Medulla oblongata (tissue), 1 donor: Measurements from ENCODE around the gene KCTD5.

ENCODE experiments used
- DNase-seq: peaks from one replicate; pipeline ENCODE4 v3.0.0-alpha.2; 2015; ENCODE audit errors: extremely low spot score

Gene KCTD5

DNA sequence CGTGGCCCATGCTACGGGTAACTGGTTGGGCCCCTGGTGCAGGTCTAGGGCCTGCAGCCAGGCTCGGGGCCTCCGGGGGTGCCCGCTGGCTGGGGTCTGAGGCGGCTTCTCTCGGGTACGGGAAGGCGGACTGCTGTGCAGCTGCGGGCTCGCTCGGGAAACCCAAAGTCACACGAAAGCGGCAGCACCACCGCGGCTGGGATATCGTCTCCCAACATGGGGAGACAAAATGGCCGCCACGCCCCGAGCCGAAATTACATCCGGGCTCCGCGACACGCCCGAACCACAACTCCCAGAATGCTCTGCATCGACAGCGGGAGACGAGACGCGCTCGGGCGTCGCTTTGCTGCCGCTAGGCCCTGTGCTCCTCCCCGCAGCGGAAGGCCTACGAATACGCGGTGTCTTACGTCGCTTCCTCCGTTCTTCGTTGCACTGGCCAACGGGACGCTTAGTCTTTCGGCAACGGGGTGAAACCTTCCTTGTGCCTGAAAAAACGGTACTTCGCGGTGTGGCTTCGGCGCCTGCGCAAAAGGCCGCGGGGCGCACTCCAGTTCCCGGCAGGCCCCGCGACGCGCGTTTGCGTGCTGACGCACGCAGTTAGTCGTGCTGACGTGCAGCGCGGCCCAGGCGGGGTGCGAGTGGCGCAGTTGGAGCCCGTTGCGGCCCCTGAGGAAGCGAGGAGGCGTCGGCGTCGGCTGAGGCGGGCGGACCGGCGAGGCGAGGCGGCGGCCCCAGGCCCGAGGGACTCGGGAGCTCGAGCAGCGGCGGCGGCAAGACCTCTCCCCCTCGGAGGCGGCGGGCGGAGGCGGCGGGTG, 69.9 kb downstream of the KCTD5 start, which contains the start of gene SRRM2:
Gene SRRM2, plus strand, starts transcription at position 604 of the 815 bp plus-strand sequence. CDS start 3,727 bp downstream, outside the sequence.
- peak; percentile 94 for DNase-seq

- DNase-seq = peak; percentile 85
These were observed 70.8 kb downstream of the KCTD5 start for GRCh38 chr16:2752850-2753732.

DNA sequence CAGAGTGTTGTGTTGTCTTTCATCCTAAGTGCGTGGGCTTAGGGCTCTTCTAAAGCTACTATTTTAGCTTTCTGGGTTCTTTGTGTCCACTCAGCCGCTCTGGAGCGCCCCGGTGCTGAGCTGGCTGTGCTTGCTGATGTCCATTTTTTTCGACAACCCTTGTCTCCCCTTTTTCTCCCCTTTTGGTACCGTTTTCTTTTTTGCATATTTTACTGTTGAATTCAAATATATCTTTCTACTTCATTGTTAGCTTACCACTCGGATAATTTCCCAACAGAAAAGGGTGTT, 71.4 kb downstream of the KCTD5 start:
- no peak for DNase-seq

GRCh38 chr16:2755158-2755557, 72.8 kb downstream of the KCTD5 start:
- no peak for DNase-seq

DNA sequence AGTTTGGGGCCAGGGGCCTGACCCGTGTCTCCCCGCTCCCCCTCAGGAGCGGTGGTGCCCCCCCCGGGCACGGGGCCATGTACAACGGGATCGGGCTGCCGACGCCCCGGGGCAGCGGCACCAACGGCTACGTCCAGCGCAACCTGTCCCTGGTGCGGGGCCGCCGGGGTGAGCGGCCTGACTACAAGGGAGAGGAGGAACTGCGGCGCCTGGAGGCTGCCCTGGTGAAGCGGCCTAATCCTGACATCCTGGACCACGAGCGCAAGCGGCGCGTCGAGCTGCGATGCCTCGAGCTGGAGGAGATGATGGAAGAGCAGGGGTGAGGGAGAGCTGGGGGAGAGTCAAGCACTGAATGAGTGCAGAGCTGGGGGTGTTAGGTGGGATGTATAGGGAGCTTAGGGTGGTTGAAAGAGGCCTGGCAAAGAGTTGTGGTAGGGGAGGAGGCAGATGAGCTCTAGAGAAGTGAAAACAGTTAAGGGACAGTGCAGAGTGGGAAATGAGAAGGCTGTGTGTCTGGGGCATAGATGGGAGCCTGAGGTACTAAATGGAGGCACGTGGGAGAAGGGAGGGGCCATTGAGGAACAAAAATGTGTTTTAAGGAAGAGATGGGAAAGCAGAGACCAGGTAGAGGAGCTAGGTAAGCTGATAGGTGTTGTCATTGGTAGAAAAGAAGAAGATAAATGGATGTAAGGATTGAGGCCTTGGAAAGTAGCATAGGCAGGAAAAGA, 74.1 kb downstream of the KCTD5 start:
- DNase-seq = no peak

DNA sequence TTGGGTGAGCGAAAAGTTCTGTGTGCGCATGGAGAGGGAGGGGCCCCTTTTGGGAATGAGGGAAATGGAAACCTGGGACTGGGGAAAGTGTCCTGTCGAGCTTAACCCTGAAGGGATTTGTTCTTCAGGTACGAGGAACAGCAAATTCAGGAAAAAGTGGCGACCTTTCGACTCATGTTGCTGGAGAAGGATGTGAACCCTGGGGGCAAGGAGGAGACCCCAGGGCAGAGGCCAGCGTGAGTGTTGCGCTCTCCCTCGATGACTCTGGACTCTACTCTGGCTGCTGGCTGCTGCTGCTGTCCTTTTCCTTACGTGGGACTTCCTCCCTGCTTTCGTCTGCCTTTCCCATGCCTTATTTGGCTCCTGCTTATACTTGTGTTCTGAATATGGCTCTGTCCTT, 75.0 kb downstream of the KCTD5 start:
- DNase-seq = no peak
